SJCRH30 (cell line): ENCODE data around the gene ANK3. TPM values are rescaled to one million over a fixed set of nuclear protein-coding genes. Genes with fewer than 3 reads are reported as not detected.

Experiments used
- DNase-seq, 2 experiments: peaks; one replicate each; pipeline ENCODE4 v3.0.0-alpha.2; 2015 to 2020
- H3K27ac ChIP-seq: fragments of 250-450 bp; sonication (Bioruptor Pico); 2 replicates; pipeline ENCODE4 v1.5.1; 2020; ENCODE audit warnings: mild to moderate bottlenecking, moderate library complexity
- H3K27me3 ChIP-seq: fragments of 250-450 bp; sonication (Bioruptor Pico); 2 replicates; pipeline ENCODE4 v1.5.1; 2020; ENCODE audit warnings: mild to moderate bottlenecking, moderate library complexity
- H3K36me3 ChIP-seq: fragments of 250-450 bp; sonication (Bioruptor Pico); 2 replicates; pipeline ENCODE4 v1.5.1; 2020; ENCODE audit warnings: mild to moderate bottlenecking, moderate library complexity
- H3K4me1 ChIP-seq: fragments of 250-450 bp; sonication (Bioruptor Pico); 2 replicates; pipeline ENCODE4 v1.5.1; 2020; ENCODE audit warnings: mild to moderate bottlenecking, moderate library complexity
- H3K4me3 ChIP-seq: fragments of 250-450 bp; sonication (Bioruptor Pico); 2 replicates; pipeline ENCODE4 v1.5.1; 2020; ENCODE audit warnings: mild to moderate bottlenecking, moderate library complexity
- H3K9me3 ChIP-seq: fragments of 250-450 bp; sonication (Bioruptor Pico); replicated peaks from 2 replicates; pipeline ENCODE4 v1.5.1; 2020; ENCODE audit warnings: mild to moderate bottlenecking, moderate library complexity
- total RNA-seq: library from RNA; depleted of rRNA; stranded (reverse); fragments of >200 nt; shearing (Covaris generic); gene quantifications from 2 replicates; pipeline ENCODE4 v1.2.3, GENCODE V29; 2014

ANK3 gene
- total RNA-seq, 1 experiment from 2014 or later, result 2.5 TPM

- Histone ChIP-seq H3K9me3 (no peaks in the 10 kb centered on the region), H3K27me3 (no peaks in the 10 kb centered on the region), H3K36me3 (no peaks in the 10 kb centered on the region), H3K27ac (no peak overlapping the region), H3K4me1 (no peaks in the 10 kb centered on the region), H3K4me3 (no peak overlapping the region)
- no peak for DNase-seq
Measured at GRCh38 chr10:60212195-60212594, 177.5 kb downstream of the ANK3 start.

DNA sequence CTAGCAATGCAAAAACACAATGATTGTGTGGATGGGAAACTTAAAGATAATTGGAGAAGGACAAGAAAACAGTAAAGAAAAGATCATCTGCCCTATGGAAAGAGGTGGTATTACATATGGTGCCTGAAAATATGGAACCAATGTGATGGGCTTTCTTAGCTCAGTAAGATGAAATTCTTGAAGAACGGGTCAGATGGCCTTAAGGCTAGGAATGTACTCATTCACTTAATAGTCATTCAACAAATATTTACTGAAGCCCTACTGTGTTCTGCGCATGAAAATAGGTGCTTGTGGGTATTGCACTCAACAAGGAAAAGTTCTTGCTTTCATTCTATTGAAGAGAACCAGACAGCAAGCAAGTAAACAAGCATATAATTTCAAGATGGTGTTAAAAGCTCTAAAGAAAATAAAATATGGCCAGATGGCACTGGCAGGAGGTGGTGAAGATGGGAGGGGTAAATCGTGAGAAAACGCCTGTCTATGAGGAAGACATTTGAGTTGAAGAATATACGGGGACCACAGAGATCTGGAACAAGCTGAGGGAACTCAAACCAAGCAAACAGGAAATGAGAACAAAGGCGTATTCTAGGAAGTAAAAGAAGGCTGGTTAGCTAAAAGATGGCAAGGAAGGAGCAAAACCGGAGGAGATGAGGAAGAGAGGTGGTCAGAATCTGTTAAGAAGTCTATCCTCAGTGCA, 179.7 kb downstream of the ANK3 start:
- no peak overlapping the region for H3K4me3 ChIP-seq
- no peak for DNase-seq

DNA sequence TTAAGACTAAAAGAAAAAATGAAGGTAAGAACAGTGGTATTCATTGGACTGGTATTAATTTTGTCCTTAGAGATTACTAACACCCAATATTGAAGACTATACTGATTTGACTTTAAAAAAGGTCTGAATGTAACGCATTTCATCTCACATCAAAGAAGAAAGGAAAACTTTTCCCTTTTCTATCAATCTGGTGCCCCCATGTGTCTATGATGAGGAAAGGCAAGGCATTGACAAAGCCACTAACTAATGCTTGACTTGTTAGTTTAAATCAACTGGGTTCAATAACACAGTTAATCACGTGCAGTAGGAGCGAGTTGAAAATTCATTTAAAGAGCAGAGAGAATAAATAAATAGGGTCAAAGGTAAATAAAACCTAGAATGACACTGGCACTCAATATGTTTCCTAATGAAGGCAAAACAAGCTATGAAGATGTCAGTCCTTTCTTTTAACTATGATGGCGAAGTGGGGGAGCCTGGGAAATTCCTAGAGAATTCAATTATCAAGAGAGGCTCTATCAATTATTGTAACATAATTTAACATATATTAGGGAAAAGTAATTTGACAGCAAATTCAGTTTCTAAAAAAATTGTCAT, 180.9 kb downstream of the ANK3 start:
- no peak overlapping the region for H3K4me3 ChIP-seq
- H3K27ac ChIP-seq, result no peak overlapping the region
- no peaks in the 10 kb centered on the region for H3K4me1 ChIP-seq
- peak in 1 of 2 experiments; percentile 44 for DNase-seq
- no peaks in the 10 kb centered on the region for H3K36me3 ChIP-seq
- H3K27me3 ChIP-seq, result no peaks in the 10 kb centered on the region
- no peaks in the 10 kb centered on the region for H3K9me3 ChIP-seq

More for the DNA sequence above, 179.7 kb downstream of the ANK3 start:
- no peaks in the 10 kb centered on the region for H3K9me3 ChIP-seq
- H3K36me3 ChIP-seq, result no peaks in the 10 kb centered on the region
- no peaks in the 10 kb centered on the region for H3K4me1 ChIP-seq
- H3K27me3 ChIP-seq, result no peaks in the 10 kb centered on the region
- H3K27ac ChIP-seq, result no peak overlapping the region

DNA sequence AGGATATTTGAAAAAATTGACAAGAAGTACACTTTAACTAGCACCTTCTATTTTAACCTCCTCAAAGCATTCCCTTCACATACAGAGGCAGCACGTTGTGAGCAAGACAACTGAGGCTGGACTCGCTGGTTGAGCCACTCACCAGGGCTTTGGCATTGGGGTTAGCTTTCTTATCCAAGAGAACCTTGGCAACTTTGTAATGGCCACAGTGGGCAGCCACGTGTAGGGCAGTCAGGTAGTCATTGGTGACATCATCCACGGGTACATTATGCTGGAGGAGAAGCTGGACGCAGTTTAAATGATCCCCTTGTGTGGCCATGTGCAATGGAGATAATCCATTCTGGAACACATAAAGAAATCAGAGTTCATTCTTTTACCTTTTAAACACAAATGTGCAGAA, 181.8 kb downstream of the ANK3 start:
- no peaks in the 10 kb centered on the region for H3K4me1 ChIP-seq

GRCh38 chr10:60206735-60207134, 182.9 kb downstream of the ANK3 start:
- no peaks in the 10 kb centered on the region for H3K4me1 ChIP-seq
- no peaks in the 10 kb centered on the region for H3K36me3 ChIP-seq
- DNase-seq, result no peak
- no peak overlapping the region for H3K4me3 ChIP-seq
- H3K27me3 ChIP-seq, result no peaks in the 10 kb centered on the region
- no peak overlapping the region for H3K27ac ChIP-seq
- no peaks in the 10 kb centered on the region for H3K9me3 ChIP-seq

More for the DNA sequence above, 181.8 kb downstream of the ANK3 start:
- Histone ChIP-seq H3K36me3 (no peaks in the 10 kb centered on the region), H3K9me3 (no peaks in the 10 kb centered on the region), H3K27ac (no peak overlapping the region), H3K4me3 (no peak overlapping the region), H3K27me3 (no peaks in the 10 kb centered on the region)
- no peak for DNase-seq

- H3K4me1 ChIP-seq, result no peaks in the 10 kb centered on the region
- no peak overlapping the region for H3K4me3 ChIP-seq
- no peaks in the 10 kb centered on the region for H3K36me3 ChIP-seq
- no peaks in the 10 kb centered on the region for H3K9me3 ChIP-seq
- DNase-seq, result no peak
- H3K27ac ChIP-seq, result no peak overlapping the region
- no peaks in the 10 kb centered on the region for H3K27me3 ChIP-seq
Measured at GRCh38 chr10:60205741-60206140, 183.9 kb downstream of the ANK3 start.

GRCh38 chr10:60203993-60204618, 185.6 kb downstream of the ANK3 start:
- Histone ChIP-seq H3K36me3 (no peaks in the 10 kb centered on the region), H3K27me3 (no peaks in the 10 kb centered on the region), H3K27ac (no peak overlapping the region), H3K4me1 (no peaks in the 10 kb centered on the region), H3K9me3 (no peaks in the 10 kb centered on the region), H3K4me3 (no peak overlapping the region)
- peak in 1 of 2 experiments; percentile 39 for DNase-seq

- Histone ChIP-seq H3K36me3 (no peaks in the 10 kb centered on the region), H3K9me3 (no peaks in the 10 kb centered on the region), H3K4me1 (peaks cover 10% of the 10 kb centered on the region; the same call in 1 of the 2 replicates), H3K27me3 (no peaks in the 10 kb centered on the region), H3K27ac (no peak overlapping the region), H3K4me3 (no peak overlapping the region)
- no peak for DNase-seq
Measured at GRCh38 chr10:60200682-60201053, 189.0 kb downstream of the ANK3 start.

DNA sequence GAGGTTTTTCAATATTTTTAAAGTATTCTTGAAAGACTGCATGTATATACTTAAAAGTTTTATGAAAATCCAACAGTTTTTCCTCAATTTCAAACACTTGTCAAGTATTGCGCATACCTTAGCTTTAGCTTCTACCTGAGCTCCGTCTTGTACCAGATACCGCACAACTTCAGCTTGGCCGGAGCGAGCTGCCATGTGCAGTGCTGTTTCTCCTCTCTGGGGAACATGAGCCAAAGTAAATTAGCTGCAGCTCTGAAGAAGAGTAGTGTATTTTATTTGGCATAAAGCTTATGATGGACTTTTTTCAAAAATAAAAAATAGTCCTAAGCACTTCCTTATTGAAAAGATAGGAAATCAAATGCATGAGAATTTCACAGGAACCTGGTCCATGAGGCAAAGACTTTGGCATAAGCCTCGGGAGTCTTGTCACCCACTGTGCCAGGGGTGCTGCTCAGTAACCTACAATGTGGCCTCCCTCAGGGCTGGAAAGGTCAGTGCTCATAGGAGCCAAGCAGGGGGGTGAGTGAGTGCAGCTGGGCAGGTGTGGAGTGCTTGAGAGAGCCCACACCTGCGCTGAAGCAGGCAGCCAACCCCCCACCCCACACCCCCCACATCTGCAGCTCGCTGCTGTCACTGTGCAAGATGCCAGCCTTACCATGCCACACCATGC, 189.5 kb downstream of the ANK3 start:
- Histone ChIP-seq H3K9me3 (no peaks in the 10 kb centered on the region), H3K4me3 (no peak overlapping the region), H3K36me3 (no peaks in the 10 kb centered on the region), H3K4me1 (peaks cover 10% of the 10 kb centered on the region; the same call in 1 of the 2 replicates), H3K27me3 (no peaks in the 10 kb centered on the region), H3K27ac (no peak overlapping the region)
- DNase-seq, result no peak

DNA sequence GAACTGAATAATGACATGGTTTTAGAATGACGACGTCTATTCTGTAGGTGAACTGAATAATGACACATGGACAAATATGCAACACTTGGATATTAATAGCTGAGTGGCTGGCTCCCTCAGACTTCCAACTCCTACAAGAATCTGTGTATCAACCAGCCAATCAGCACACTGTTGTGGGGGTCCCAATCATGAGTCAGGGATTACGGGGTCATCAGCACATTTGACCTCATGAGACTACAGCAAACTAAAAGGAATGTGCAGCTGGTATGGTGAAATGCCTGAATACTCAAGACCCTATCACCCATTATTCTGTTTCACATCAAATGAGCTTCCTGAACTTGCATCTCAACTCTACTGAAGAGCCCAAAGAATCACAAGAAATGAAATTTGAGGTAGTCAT, 192.5 kb downstream of the ANK3 start:
- H3K36me3 ChIP-seq, result no peaks in the 10 kb centered on the region
- H3K9me3 ChIP-seq, result no peaks in the 10 kb centered on the region
- H3K4me1 ChIP-seq, result peaks cover 10% of the 10 kb centered on the region; the same call in 1 of the 2 replicates
- no peak for DNase-seq
- no peak overlapping the region for H3K4me3 ChIP-seq
- H3K27ac ChIP-seq, result no peak overlapping the region
- no peaks in the 10 kb centered on the region for H3K27me3 ChIP-seq

GRCh38 chr10:60194421-60194820, 195.3 kb downstream of the ANK3 start:
- H3K9me3 ChIP-seq, result no peaks in the 10 kb centered on the region
- H3K4me3 ChIP-seq, result no peak overlapping the region
- no peaks in the 10 kb centered on the region for H3K36me3 ChIP-seq
- H3K27ac ChIP-seq, result no peak overlapping the region
- no peak for DNase-seq
- H3K4me1 ChIP-seq, result peaks cover 10% of the 10 kb centered on the region; the same call in 1 of the 2 replicates
- H3K27me3 ChIP-seq, result no peaks in the 10 kb centered on the region

DNA sequence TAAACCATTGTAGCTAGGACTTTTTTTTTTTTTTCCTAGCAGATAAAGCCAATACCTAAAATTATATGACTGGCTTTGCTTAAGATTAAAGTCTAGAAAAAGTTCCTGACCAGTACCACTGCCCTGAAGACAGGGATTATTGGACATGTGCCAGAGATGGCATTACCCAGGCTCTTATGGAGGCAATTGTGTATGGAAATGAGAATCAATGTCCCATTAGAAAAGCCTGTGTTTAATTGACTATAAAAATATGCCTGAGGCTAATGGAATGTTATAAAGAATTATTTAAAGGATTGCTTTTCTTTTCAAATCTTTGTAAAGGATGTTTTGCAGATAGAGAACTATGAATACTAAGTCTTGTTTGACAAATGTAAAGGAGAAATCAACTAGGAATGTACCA, 196.7 kb downstream of the ANK3 start:
- DNase-seq, result no peak
- Histone ChIP-seq H3K27ac (no peak overlapping the region), H3K4me3 (no peak overlapping the region)

DNA sequence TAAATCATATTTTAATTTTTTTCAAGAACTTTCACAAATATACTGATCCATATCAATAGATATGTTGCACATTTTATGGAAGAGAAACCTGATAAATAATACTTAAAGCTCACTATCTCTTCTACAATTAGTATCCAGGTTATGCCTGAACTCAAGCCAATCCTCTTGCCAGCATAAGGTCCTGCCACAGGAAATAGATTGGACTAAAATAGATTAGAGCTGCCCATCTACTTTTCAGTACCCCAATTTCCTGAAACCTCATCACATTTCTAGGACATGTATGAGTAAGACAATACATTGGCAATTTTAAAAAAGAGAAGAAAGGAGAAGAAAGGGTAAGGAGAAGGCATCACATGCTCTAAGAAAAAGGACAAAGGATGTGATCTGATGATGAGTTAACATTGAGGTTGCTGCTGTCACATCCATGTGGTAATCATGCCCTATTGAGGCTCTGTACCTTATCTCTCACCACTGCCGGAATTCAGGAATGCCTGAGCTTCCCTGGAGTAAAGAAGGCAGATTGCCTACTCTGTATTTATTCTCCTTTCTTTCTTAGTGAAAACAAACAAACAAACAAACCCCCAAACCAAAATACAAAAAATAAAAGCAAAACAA, 199.7 kb downstream of the ANK3 start:
- Histone ChIP-seq H3K36me3 (no peaks in the 10 kb centered on the region), H3K4me3 (no peak overlapping the region), H3K9me3 (no peaks in the 10 kb centered on the region), H3K4me1 (no peaks in the 10 kb centered on the region), H3K27me3 (no peaks in the 10 kb centered on the region), H3K27ac (no peak overlapping the region)
- no peak for DNase-seq

More for the DNA sequence above, 196.7 kb downstream of the ANK3 start:
- Histone ChIP-seq H3K4me1 (peaks cover 6% of the 10 kb centered on the region; the same call in 1 of the 2 replicates), H3K9me3 (no peaks in the 10 kb centered on the region), H3K36me3 (no peaks in the 10 kb centered on the region), H3K27me3 (no peaks in the 10 kb centered on the region)

GRCh38 chr10:60188548-60188947, 201.1 kb downstream of the ANK3 start:
- no peak for DNase-seq
- H3K36me3 ChIP-seq, result no peaks in the 10 kb centered on the region
- no peak overlapping the region for H3K27ac ChIP-seq
- no peaks in the 10 kb centered on the region for H3K4me1 ChIP-seq
- H3K4me3 ChIP-seq, result no peak overlapping the region
- H3K9me3 ChIP-seq, result no peaks in the 10 kb centered on the region
- H3K27me3 ChIP-seq, result no peaks in the 10 kb centered on the region

- Histone ChIP-seq H3K27ac (no peak overlapping the region), H3K4me3 (no peak overlapping the region), H3K9me3 (no peaks in the 10 kb centered on the region), H3K4me1 (no peaks in the 10 kb centered on the region), H3K36me3 (no peaks in the 10 kb centered on the region), H3K27me3 (no peaks in the 10 kb centered on the region)
- DNase-seq, result no peak
Measured at GRCh38 chr10:60187691-60188090, 202.0 kb downstream of the ANK3 start.
